HepG2 (cell line): ENCODE data around the gene SHC1. TPM values are rescaled to one million over a fixed set of nuclear protein-coding genes. Genes with fewer than 3 reads are reported as not detected.

Source experiments
- CHD2 ChIP-seq: IDR thresholded peaks from 2 replicates; pipeline ENCODE4 v1.6.1; 2011; ENCODE audit warnings: low read depth, low read length, improper control_type of control experiment
- FOSL1 ChIP-seq: sonication (generic); formaldehyde crosslinking; IDR thresholded peaks from 2 replicates; pipeline ENCODE4 v1.9.0; 2021; ENCODE audit warnings: missing genetic modification reagents, borderline replicate concordance
- GPN1 ChIP-seq: sonication (generic); formaldehyde crosslinking; IDR thresholded peaks from 2 replicates; pipeline ENCODE4 v1.5.1; 2020; ENCODE audit warnings: missing genetic modification reagents, borderline replicate concordance
- HNF4A ChIP-seq: sonication (generic); formaldehyde crosslinking; IDR thresholded peaks from 2 replicates; pipeline ENCODE4 v1.4.0; 2020; ENCODE audit warnings: missing genetic modification reagents
- KMT2B ChIP-seq: IDR thresholded peaks from 2 replicates; pipeline ENCODE4 v1.6.1; 2016; ENCODE audit warnings: missing genetic modification reagents, missing compliant biosample characterization
- NR2F2 ChIP-seq: IDR thresholded peaks from 2 replicates; pipeline ENCODE4 v1.6.1; 2012; ENCODE audit warnings: low read depth, inconsistent platforms, borderline replicate concordance
- POLR2A ChIP-seq, 2 experiments: IDR thresholded peaks; 2 replicates each; pipeline ENCODE4 v1.6.1; 2011; ENCODE audit warnings: low read depth in 2 of 2, low read length in 2 of 2, mild to moderate bottlenecking in 1 of 2, moderate library complexity in 1 of 2; ENCODE audit not compliant: insufficient read depth in 1 of 2
- RXRB ChIP-seq: IDR thresholded peaks from 2 replicates; pipeline ENCODE4 v1.6.1; 2016; ENCODE audit warnings: borderline replicate concordance, missing genetic modification reagents, missing compliant biosample characterization
- SMYD3 ChIP-seq: sonication (generic); formaldehyde crosslinking; IDR thresholded peaks from 2 replicates; pipeline ENCODE4 v1.8.1; 2023; ENCODE audit warnings: mild to moderate bottlenecking, missing genetic modification reagents
- ZFP36 ChIP-seq: fragments of 150-350 bp; IDR thresholded peaks from 2 replicates; pipeline ENCODE4 v1.6.1; 2018; ENCODE audit warnings: borderline replicate concordance, low read length, low read depth; ENCODE audit not compliant: partially characterized antibody
- ZFY ChIP-seq: sonication (generic); formaldehyde crosslinking; IDR thresholded peaks from 2 replicates; pipeline ENCODE4 v1.4.0; 2020; ENCODE audit warnings: missing genetic modification reagents
- ZNF160 ChIP-seq: sonication (generic); formaldehyde crosslinking; IDR thresholded peaks from 2 replicates; pipeline ENCODE4 v1.8.0; 2022; ENCODE audit warnings: mild to moderate bottlenecking, inconsistent platforms, missing genetic modification reagents
- ZNF570 ChIP-seq: sonication (generic); formaldehyde crosslinking; IDR thresholded peaks from 2 replicates; pipeline ENCODE4 v1.4.0; 2020; ENCODE audit warnings: mild to moderate bottlenecking, missing genetic modification reagents, borderline replicate concordance
- ZNF776 ChIP-seq: sonication (generic); formaldehyde crosslinking; IDR thresholded peaks from 2 replicates; pipeline ENCODE4 v1.4.0; 2020; ENCODE audit warnings: mild to moderate bottlenecking, missing genetic modification reagents
- polyA plus RNA-seq, 8 experiments: library from polyadenylated mRNA; depleted of rRNA in 3 of 8; stranded (reverse) in 7 of 8; unstranded in 1 of 8; fragments of >200 nt; fragmentation: Illumina TruSeq in 4 of 8; extraction: Trizol in 4 of 8; gene quantifications; 2 replicates each; pipeline versions ENCODE4 v1.2.1 to v1.2.3, GENCODE V29; 2011 to 2016; ENCODE audit warnings: low read depth in 4 of 8, missing spikeins in 1 of 8, mixed read lengths in 1 of 8; ENCODE audit not compliant: insufficient read depth in 1 of 8
- total RNA-seq, 5 experiments: library from RNA; depleted of rRNA; stranded (reverse); fragments of >200 nt; fragmentation: Illumina TruSeq; extraction: Trizol; gene quantifications; 2 replicates each; pipeline ENCODE4 v1.2.3, GENCODE V29; 2016; ENCODE audit warnings: low read depth in 1 of 5
- TF ChIP-seq, protein P1 (sequence below): sonication (generic); formaldehyde crosslinking; conservative IDR thresholded peaks from 2 replicates; pipeline ENCODE4 v1.4.0; 2020; ENCODE audit warnings: missing genetic modification reagents
- TF ChIP-seq, protein P2 (sequence below): sonication (generic); formaldehyde crosslinking; IDR thresholded peaks from 2 replicates; pipeline ENCODE4 v1.8.0; 2022; ENCODE audit warnings: mild to moderate bottlenecking, missing genetic modification reagents, moderate library complexity
- TF ChIP-seq, protein P3 (sequence below): sonication (generic); formaldehyde crosslinking; IDR thresholded peaks from 2 replicates; pipeline ENCODE4 v1.4.0; 2020; ENCODE audit warnings: missing genetic modification reagents
- TF ChIP-seq, protein P4 (sequence below): IDR thresholded peaks from 2 replicates; pipeline ENCODE4 v1.6.1; 2016; ENCODE audit warnings: low read depth
- TF ChIP-seq, protein P5 (sequence below): sonication (generic); formaldehyde crosslinking; IDR thresholded peaks from 2 replicates; pipeline ENCODE4 v1.4.0; 2020; ENCODE audit warnings: missing genetic modification reagents, mild to moderate bottlenecking, borderline replicate concordance
- TF ChIP-seq, protein P6 (sequence below): IDR thresholded peaks from 2 replicates; pipeline ENCODE4 v1.6.1; 2016; ENCODE audit warnings: mild to moderate bottlenecking

The SHC1 gene
- total and polyA plus RNA-seq, 2 of the 13 experiments (the other 11 are each of a cell fraction or from before 2014, with no cell fraction given): 52.0 to 137 TPM

DNA sequence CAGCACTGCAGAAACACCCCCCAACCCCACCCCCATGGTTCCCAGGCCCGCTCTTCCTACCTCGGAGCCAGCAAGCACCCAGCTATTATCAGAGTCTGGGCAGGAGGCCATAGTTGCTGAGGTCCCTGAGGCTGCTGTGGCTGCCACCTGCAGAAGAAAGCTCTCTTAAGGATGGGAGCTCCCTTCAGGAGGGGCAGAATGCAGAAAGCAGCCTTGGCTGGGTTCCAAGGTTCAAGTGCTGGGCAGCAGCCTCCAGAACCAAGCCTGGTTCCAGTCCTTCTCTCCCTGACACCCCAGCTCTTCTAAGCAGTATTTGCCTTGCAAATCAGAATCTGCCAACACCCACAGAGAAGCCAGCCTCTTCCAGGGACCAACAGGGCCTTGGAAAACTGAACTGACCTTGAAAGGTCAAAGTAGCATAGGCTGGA lies 16.9 kb downstream of the SHC1 start (continued):
- TF ChIP-seq, protein P1, sequence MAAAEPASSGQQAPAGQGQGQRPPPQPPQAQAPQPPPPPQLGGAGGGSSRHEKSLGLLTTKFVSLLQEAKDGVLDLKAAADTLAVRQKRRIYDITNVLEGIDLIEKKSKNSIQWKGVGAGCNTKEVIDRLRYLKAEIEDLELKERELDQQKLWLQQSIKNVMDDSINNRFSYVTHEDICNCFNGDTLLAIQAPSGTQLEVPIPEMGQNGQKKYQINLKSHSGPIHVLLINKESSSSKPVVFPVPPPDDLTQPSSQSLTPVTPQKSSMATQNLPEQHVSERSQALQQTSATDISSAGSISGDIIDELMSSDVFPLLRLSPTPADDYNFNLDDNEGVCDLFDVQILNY: no peak
- TF ChIP-seq FOSL1 (CRISPR knock-in tag) (0 out of 2 replicates have a peak, but pooled peaks have one; percentile 18), GPN1 (CRISPR knock-in tag) (no peak), ZNF570 (CRISPR knock-in tag) (no peak), NR2F2 (no peak), SMYD3 (CRISPR knock-in tag) (no peak), ZNF160 (CRISPR knock-in tag) (no peak), KMT2B (no peak), ZNF776 (CRISPR knock-in tag) (no peak), RXRB (no peak), ZFP36 (no peak), HNF4A (0 out of 2 replicates have a peak, but pooled peaks have one; percentile 26), CHD2 (no peak), POLR2A (IDR thresholded peaks at IDR 0.05; ENCODE audit: insufficient read depth in 1 of 2, low read depth in 2 of 2, low read length in 2 of 2) (peak in 1 of 2 experiments; percentile 18; a peak in 1 of 4 replicates), ZFY (CRISPR knock-in tag) (peak; percentile 25; the same call in 1 of the 2 replicates)
- TF ChIP-seq, protein P2, sequence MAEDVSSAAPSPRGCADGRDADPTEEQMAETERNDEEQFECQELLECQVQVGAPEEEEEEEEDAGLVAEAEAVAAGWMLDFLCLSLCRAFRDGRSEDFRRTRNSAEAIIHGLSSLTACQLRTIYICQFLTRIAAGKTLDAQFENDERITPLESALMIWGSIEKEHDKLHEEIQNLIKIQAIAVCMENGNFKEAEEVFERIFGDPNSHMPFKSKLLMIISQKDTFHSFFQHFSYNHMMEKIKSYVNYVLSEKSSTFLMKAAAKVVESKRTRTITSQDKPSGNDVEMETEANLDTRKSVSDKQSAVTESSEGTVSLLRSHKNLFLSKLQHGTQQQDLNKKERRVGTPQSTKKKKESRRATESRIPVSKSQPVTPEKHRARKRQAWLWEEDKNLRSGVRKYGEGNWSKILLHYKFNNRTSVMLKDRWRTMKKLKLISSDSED (CRISPR knock-in tag): no peak
- TF ChIP-seq, protein P3, sequence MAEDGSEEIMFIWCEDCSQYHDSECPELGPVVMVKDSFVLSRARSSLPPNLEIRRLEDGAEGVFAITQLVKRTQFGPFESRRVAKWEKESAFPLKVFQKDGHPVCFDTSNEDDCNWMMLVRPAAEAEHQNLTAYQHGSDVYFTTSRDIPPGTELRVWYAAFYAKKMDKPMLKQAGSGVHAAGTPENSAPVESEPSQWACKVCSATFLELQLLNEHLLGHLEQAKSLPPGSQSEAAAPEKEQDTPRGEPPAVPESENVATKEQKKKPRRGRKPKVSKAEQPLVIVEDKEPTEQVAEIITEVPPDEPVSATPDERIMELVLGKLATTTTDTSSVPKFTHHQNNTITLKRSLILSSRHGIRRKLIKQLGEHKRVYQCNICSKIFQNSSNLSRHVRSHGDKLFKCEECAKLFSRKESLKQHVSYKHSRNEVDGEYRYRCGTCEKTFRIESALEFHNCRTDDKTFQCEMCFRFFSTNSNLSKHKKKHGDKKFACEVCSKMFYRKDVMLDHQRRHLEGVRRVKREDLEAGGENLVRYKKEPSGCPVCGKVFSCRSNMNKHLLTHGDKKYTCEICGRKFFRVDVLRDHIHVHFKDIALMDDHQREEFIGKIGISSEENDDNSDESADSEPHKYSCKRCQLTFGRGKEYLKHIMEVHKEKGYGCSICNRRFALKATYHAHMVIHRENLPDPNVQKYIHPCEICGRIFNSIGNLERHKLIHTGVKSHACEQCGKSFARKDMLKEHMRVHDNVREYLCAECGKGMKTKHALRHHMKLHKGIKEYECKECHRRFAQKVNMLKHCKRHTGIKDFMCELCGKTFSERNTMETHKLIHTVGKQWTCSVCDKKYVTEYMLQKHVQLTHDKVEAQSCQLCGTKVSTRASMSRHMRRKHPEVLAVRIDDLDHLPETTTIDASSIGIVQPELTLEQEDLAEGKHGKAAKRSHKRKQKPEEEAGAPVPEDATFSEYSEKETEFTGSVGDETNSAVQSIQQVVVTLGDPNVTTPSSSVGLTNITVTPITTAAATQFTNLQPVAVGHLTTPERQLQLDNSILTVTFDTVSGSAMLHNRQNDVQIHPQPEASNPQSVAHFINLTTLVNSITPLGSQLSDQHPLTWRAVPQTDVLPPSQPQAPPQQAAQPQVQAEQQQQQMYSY (CRISPR knock-in tag): 0 out of 2 replicates have a peak, but pooled peaks have one; percentile 20
- TF ChIP-seq, protein P4, sequence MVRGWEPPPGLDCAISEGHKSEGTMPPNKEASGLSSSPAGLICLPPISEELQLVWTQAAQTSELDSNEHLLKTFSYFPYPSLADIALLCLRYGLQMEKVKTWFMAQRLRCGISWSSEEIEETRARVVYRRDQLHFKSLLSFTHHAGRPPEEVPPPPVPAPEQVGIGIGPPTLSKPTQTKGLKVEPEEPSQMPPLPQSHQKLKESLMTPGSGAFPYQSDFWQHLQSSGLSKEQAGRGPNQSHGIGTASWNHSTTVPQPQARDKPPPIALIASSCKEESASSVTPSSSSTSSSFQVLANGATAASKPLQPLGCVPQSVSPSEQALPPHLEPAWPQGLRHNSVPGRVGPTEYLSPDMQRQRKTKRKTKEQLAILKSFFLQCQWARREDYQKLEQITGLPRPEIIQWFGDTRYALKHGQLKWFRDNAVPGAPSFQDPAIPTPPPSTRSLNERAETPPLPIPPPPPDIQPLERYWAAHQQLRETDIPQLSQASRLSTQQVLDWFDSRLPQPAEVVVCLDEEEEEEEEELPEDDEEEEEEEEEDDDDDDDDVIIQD (CRISPR knock-in tag): no peak
- TF ChIP-seq, protein P5, sequence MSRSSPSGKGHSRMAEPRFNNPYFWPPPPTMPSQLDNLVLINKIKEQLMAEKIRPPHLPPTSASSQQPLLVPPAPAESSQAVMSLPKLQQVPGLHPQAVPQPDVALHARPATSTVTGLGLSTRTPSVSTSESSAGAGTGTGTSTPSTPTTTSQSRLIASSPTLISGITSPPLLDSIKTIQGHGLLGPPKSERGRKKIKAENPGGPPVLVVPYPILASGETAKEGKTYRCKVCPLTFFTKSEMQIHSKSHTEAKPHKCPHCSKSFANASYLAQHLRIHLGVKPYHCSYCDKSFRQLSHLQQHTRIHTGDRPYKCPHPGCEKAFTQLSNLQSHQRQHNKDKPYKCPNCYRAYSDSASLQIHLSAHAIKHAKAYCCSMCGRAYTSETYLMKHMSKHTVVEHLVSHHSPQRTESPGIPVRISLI (CRISPR knock-in tag): no peak
- TF ChIP-seq, protein P6, sequence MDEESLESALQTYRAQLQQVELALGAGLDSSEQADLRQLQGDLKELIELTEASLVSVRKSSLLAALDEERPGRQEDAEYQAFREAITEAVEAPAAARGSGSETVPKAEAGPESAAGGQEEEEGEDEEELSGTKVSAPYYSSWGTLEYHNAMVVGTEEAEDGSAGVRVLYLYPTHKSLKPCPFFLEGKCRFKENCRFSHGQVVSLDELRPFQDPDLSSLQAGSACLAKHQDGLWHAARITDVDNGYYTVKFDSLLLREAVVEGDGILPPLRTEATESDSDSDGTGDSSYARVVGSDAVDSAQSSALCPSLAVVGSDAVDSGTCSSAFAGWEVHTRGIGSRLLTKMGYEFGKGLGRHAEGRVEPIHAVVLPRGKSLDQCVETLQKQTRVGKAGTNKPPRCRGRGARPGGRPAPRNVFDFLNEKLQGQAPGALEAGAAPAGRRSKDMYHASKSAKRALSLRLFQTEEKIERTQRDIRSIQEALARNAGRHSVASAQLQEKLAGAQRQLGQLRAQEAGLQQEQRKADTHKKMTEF (CRISPR knock-in tag): no peak
